ENCODE data around the gene E2F1.

The E2F1 gene

DNA sequence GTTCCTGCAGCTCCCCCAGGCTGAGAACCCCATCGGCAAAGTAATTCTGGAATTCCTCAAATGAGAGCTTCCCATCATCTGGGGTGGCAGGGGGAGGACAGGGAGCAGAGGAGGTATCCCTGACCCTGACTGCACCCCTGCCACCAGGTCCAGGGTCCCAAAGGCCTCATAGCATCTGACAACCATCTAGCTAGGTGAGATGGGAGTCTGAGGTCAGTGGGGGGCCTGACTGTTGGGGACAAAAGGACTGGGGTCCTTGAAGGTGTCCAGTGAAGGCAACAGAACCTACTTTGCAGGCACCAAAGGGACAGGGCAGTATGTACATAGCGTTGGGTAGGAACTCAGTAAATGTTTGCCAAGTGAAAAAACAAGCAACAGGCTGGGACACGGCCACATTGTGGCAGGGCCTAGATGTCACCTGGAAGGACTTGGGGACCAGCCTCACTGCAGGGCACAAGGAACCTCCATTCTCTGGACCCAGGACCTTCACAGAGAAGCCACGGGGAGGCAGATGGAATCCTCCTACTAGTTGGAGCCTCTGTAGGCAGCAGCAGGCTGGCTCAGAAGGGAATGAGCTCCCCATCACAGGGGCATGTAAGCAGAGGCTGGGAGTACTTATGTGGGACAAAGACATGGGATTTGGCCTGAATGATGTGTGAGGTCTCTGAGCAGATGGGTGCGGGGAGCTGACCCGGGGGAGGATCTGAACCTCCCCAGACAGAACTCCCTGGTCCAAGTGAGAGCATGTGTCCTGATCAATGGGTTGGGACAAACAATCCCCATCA lies 15.3 kb downstream of the E2F1 start:
- DNase-seq: no peak

- DNase-seq: no peak
These were observed 16.1 kb downstream of the E2F1 start for GRCh38 chr20:33669873-33670640.

GRCh38 chr20:33669224-33669623 lies 17.0 kb downstream of the E2F1 start:
- DNase-seq: no peak

DNA sequence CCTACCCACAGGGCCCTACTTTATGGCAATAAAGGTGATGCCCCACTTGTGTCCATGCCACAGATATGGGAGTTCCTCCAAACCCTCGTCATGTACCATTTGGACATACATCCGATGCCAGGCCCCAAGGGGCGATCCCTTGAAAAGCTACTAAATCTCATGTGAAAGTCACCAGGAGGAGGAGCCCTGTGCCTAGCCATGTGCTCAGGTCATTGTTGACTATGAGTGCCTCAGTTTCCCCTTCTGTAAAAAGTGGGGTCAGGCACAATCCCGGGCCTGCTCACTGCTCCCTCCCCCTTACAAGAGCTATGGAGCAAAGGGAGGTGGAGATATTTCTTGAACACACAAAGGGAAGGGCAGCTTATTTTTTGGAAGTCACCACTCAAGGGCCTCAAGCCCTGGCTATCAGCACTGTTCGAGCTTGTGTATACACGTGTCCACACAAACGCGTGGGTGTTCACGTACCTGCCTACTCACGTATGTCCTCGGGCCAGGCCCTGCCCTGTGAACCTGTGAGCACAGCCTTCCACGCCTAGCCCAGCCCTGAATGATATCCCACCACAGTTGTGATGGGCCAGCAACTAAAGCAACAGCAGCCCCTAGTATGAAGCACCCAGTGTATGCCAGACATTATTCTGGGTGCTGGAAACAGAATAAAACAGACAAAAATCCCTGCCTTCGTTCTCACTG lies 17.6 kb downstream of the E2F1 start:
- no peak for DNase-seq

DNA sequence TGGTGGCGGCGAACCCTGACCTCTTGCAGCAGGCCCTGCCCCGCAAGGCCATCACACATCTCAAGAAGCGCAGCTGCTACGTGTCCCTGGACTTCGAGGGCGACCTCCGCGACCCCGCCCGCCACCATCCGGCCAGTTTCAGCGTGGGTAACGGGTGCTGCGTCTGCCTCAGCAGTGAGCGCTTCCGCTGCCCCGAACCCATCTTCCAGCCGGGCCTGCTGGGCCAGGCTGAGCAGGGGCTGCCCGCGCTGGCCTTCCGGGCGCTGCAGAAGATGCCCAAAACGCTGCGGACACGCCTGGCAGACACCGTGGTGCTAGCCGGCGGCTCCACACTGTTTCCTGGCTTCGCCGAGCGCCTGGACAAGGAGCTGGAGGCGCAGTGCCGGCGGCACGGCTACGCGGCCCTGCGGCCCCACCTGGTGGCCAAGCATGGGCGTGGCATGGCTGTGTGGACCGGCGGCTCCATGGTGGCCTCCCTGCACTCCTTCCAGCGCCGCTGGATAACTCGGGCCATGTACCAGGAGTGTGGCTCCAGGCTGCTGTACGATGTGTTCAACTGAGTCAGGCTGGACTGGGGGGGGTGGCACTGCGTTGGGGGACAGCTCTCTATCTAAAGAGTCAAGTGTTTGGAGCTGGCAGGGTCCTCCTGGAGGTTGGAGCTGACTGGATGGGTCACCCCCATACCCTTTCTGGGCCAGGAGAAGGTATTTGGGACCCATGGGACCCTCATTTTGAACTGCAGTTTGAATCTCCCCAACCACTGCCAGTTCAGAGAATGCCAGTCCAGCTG lies 18.3 kb downstream of the E2F1 start:
- DNase-seq: peak; percentile 68

DNA sequence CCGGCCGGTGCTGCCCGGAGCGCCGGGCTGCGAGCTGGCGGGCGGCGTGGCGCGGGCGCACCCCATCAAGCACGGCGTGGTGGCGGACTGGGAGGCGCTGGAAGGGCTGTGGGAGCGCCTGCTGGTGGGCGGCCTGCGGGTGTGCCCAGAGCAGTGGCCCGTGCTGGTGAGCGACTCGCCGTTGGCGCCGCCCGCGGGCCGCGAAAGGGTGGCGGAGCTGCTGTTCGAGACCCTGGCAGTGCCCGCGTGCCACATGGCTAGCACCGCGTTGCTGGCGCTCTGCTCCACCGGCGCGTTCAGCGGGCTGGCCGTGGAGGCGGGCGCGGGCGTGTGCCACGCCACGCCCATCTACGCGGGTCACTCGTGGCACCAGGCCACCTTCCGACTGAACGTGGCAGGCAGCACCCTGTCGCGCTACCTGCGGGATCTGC lies 18.9 kb downstream of the E2F1 start:
- no peak for DNase-seq

- DNase-seq: peak; percentile 95
These were observed 19.6 kb downstream of the E2F1 start, which contains the start of gene ACTL10 for GRCh38 chr20:33666293-33667244. Gene ACTL10 (plus strand): TSS chr20:33666943. CDS start chr20:33667498, 555 bp downstream.

DNA sequence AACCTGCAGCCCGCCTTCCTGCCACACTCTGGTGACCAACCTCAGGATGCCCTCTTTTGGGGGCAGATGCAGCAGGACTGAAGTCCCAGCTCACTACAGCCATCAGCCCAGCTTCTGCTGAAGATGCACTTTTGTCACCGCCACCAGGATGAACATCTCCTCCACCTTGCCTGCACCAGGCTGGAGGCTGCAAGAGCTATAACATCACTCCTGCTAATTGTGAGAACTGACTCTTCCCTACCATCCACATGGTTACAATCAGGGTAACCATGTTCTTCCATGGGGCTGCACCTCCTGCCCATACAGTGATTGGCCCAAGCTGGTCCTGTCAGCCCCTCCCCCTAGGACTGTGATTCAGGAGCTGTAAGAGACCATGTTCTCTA lies 21.4 kb downstream of the E2F1 start:
- DNase-seq: no peak

DNA sequence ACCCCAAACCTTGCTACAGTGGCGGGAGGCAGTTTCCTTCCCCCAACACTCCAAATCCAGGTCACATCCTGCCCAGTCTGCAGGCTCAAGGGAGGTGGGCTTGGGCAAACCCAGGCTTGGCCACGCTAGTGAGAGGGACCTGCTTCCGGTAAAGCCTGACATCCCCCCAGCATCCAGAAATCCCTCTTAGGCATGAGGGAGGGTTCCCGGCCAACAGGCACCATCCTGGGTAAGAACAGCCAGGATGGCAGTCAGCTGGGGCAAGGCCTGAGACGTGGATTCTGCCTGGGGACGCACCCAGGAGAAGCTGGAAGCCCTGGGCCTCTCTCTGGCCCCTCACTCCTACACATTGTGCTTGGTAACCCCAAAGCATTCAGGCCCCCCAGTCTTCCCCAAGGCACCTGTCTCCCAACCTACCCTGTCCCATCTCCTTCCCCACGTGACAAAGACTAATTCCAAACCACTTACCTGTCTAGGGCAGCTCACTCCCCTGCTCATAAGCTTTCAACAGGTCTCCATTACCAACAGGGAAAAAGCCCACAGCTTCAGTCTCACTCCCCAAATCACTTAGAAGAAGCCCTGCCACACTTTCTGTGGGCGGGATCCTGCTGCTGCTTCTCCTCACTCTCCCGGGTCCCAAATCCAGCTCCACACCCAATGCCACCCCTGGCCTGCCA lies 22.0 kb downstream of the E2F1 start:
- DNase-seq: no peak

GRCh38 chr20:33663161-33664084 lies 22.8 kb downstream of the E2F1 start:
- DNase-seq: peak; percentile 73

DNA sequence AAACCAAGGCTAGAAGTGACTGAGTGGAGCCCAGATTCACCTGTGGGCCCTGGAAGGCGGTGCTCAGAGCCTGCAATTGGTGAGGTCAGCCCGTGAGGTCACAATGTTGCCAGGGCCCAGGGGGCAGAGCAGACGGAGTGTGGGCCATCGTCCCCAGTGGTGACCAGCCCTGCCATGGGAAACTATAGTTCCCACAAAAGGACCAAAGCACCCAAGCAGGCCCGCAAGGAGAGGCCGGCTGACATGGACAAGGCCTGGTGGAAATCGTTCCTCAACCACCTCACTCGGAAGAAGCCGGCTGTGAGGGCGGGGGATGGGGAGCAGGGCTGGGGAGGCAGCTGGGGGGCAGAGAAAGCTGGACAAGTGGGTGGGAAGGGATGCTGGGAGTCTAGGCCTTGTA lies 24.0 kb downstream of the E2F1 start, which contains the start of gene C20orf144:
Gene C20orf144, plus strand, starts transcription at position 156 of the 400 bp plus-strand sequence. Its CDS starts 19 bp downstream, at position 175.
- DNase-seq: no peak

DNA sequence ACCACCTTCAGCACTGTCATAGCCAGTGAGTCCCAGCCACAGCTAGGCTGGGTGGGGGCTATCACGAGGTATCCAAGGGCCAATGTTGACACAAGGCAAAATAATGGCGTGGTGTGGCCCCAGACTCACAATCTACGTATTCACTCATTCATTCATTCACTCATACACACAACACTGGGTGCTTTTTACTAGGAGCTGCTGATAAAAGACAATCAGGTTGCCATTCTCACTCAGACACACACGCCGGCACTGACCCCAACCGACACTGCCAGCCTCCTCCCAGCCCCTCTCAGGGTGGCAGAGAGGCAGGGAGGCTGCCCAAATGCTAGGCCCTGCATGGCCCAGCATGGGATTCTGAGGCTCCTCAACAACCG lies 25.5 kb downstream of the E2F1 start:
- no peak for DNase-seq

DNA sequence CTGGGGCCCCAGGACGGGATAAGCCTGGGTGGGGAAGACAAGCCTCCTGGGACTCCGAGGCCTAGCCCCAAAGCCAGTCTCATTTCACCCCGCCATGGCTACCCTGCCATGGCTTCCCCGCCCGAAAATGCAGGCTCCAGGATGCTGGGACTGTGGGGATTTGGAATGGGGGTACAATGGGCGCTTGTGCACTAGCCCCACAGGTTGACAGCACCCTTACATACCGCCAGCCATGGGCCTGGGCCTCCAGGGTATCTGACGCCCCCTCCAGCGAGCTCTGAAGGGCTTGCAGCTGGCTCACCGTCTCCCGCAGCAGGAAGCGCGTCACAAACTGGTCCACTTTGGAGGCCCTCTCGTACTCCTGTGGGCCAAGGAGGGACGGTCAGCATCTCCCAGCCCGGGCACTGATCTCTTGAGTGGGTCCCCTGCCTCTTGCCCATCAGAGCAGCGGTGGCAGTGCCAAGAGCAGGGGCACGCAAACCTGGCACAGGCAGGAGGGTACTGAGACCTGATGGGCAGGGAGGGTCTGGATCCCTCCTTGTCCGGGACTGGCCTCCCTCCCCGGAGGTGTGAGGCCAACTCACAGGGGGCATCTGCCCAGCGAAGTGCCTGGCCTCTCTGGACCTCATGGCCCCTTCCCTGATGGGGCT lies 26.0 kb downstream of the E2F1 start:
- no peak for DNase-seq

GRCh38 chr20:33659341-33660034 lies 26.7 kb downstream of the E2F1 start:
- DNase-seq: no peak

GRCh38 chr20:33658929-33659328 lies 27.3 kb downstream of the E2F1 start:
- no peak for DNase-seq

- DNase-seq: no peak
These were observed 27.7 kb downstream of the E2F1 start for GRCh38 chr20:33658510-33658909.

- no peak for DNase-seq
These were observed 28.5 kb downstream of the E2F1 start for GRCh38 chr20:33657704-33658095.

All from fibroblast of skin of right quadriceps (primary cell).